HG03045 (cell line): ENCODE results near the gene ZNHIT6.
"Not testable (repeated sequence)": the region's sequence is repeated elsewhere in the genome, so short reads cannot be mapped to it uniquely, and the experiment has no call there.

Experiments used
- ATAC-seq: cut with Tn5 transposase; IDR thresholded peaks from one replicate; pipeline ENCODE4 v1.9.1; 2021; ENCODE audit warnings: mild to moderate bottlenecking, moderate library complexity; ENCODE audit not compliant: unreplicated experiment

ZNHIT6 gene

GRCh38 chr1:85707990-85708828, at the start of gene ZNHIT6:
Gene ZNHIT6 (minus strand): TSS chr1:85708433. CDS start chr1:85708284, 149 bp downstream.
- peak; percentile 89 for ATAC-seq

GRCh38 chr1:85756864-85757263, 48.6 kb upstream of the ZNHIT6 start:
- no peak for ATAC-seq

- ATAC-seq, result no peak
Measured at GRCh38 chr1:85748120-85748519, 39.9 kb upstream of the ZNHIT6 start.

- no peak for ATAC-seq
Measured at GRCh38 chr1:85746777-85747176, 38.5 kb upstream of the ZNHIT6 start.

- ATAC-seq, result no peak
Measured at GRCh38 chr1:85743814-85744213, 35.6 kb upstream of the ZNHIT6 start.

- no peak for ATAC-seq
Measured at GRCh38 chr1:85734931-85735330, 26.7 kb upstream of the ZNHIT6 start.

GRCh38 chr1:85718678-85719340, 10.6 kb upstream of the ZNHIT6 start:
- no peak for ATAC-seq

- ATAC-seq, result not testable (repeated sequence)
Measured at GRCh38 chr1:85714418-85715114, 6.3 kb upstream of the ZNHIT6 start.

GRCh38 chr1:85708829-85709227, 595 bp upstream of the ZNHIT6 start:
- no peak for ATAC-seq

- ATAC-seq, result no peak
Measured at GRCh38 chr1:85707267-85707989, 805 bp downstream of the ZNHIT6 start.

GRCh38 chr1:85705940-85706339, 2.3 kb downstream of the ZNHIT6 start:
- no peak for ATAC-seq

GRCh38 chr1:85700422-85700821, 7.8 kb downstream of the ZNHIT6 start:
- ATAC-seq, result no peak

- ATAC-seq, result no peak
Measured at GRCh38 chr1:85697895-85698294, 10.3 kb downstream of the ZNHIT6 start.

- ATAC-seq, result no peak
Measured at GRCh38 chr1:85692730-85693314, 15.4 kb downstream of the ZNHIT6 start.

GRCh38 chr1:85689775-85690404, 18.3 kb downstream of the ZNHIT6 start:
- no peak for ATAC-seq

GRCh38 chr1:85683292-85684025, 24.8 kb downstream of the ZNHIT6 start:
- ATAC-seq, result no peak

GRCh38 chr1:85681087-85681486, 27.1 kb downstream of the ZNHIT6 start:
- no peak for ATAC-seq

GRCh38 chr1:85678193-85678592, 30.0 kb downstream of the ZNHIT6 start:
- ATAC-seq, result no peak

- ATAC-seq, result no peak
Measured at GRCh38 chr1:85677656-85678055, 30.6 kb downstream of the ZNHIT6 start.
